GM18951 (cell line): Measurements from ENCODE around the gene RTCA.
"Not testable (repeated sequence)": the region's sequence is repeated elsewhere in the genome, so short reads cannot be mapped to it uniquely, and the experiment has no call there.

Experiments
- POLR2A ChIP-seq: IDR thresholded peaks from 4 replicates; pipeline ENCODE4 v1.6.1; 2011; ENCODE audit warnings: mild to moderate bottlenecking; ENCODE audit not compliant: insufficient read length, insufficient read depth; ENCODE audit errors: extremely low read depth
- in situ Hi-C: fragments of 300-500 bp; cut with MboI; formaldehyde crosslinking; loops from one replicate; pipeline ENCODE4 v1.12.0; 2022; ENCODE audit warnings: low sequenced_read_pairs, mixed read lengths, inconsistent platforms; ENCODE audit not compliant: unreplicated experiment

Gene RTCA

GRCh38 chr1:100277866-100278265 is 11.8 kb downstream of the RTCA start:
- in situ Hi-C loops, result no loop called here
- TF ChIP-seq POLR2A, result no peak

- no peak for TF ChIP-seq POLR2A
- in situ Hi-C loops, result no loop called here
Measured at GRCh38 chr1:100279358-100279923, 13.4 kb downstream of the RTCA start.

GRCh38 chr1:100279954-100280682 is 14.1 kb downstream of the RTCA start:
- in situ Hi-C loops, result no loop called here
- no peak for TF ChIP-seq POLR2A

- no peak for TF ChIP-seq POLR2A
- in situ Hi-C loops, result no loop called here
Measured at GRCh38 chr1:100284591-100284990, 18.6 kb downstream of the RTCA start.

GRCh38 chr1:100287162-100287561 is 21.1 kb downstream of the RTCA start:
- in situ Hi-C loops, result no loop called here
- no peak for TF ChIP-seq POLR2A

GRCh38 chr1:100290291-100290690 is 24.3 kb downstream of the RTCA start:
- in situ Hi-C loops, result no loop called here
- TF ChIP-seq POLR2A, result no peak

- TF ChIP-seq POLR2A, result no peak
- in situ Hi-C loops, result no loop called here
Measured at GRCh38 chr1:100292711-100293110, 26.7 kb downstream of the RTCA start.

- in situ Hi-C loops, result no loop called here
- TF ChIP-seq POLR2A, result no peak
Measured at GRCh38 chr1:100296140-100296539, 30.1 kb downstream of the RTCA start.

GRCh38 chr1:100296997-100297396 is 31.0 kb downstream of the RTCA start:
- in situ Hi-C loops, result not testable (repeated sequence)

- in situ Hi-C loops, result no loop called here
- TF ChIP-seq POLR2A, result no peak
Measured at GRCh38 chr1:100298512-100298911, 32.5 kb downstream of the RTCA start.

- TF ChIP-seq POLR2A, result no peak
- in situ Hi-C loops, result no loop called here
Measured at GRCh38 chr1:100299521-100300222, 33.7 kb downstream of the RTCA start.

- in situ Hi-C loops, result no loop called here
- TF ChIP-seq POLR2A, result no peak
Measured at GRCh38 chr1:100300691-100301090, 34.7 kb downstream of the RTCA start.

- no peak for TF ChIP-seq POLR2A
- in situ Hi-C loops, result no loop called here
Measured at GRCh38 chr1:100302739-100303138, 36.7 kb downstream of the RTCA start.

GRCh38 chr1:100304227-100304626 is 38.2 kb downstream of the RTCA start:
- no peak for TF ChIP-seq POLR2A
- in situ Hi-C loops, result no loop called here

GRCh38 chr1:100304921-100305320 is 38.9 kb downstream of the RTCA start:
- no peak for TF ChIP-seq POLR2A
- in situ Hi-C loops, result no loop called here
